HEK293 (cell line): Measurements from ENCODE around the gene ISG20L2.

Experiments
- ATF2 ChIP-seq: fragments of 450-650 bp; formaldehyde crosslinking; IDR thresholded peaks from 2 replicates; pipeline ENCODE4 v1.5.1; 2016; ENCODE audit warnings: missing biosample characterization, missing genetic modification characterization, low read depth
- IKZF3 ChIP-seq: fragments of 450-650 bp; IDR thresholded peaks from 2 replicates; pipeline ENCODE4 v1.5.0; 2018; ENCODE audit warnings: missing biosample characterization, mild to moderate bottlenecking, missing genetic modification characterization, moderate library complexity
- KLF8 ChIP-seq: fragments of 450-650 bp; formaldehyde crosslinking; IDR thresholded peaks from 2 replicates; pipeline ENCODE4 v1.5.1; 2016; ENCODE audit warnings: missing biosample characterization, missing genetic modification characterization
- ZBTB21 ChIP-seq: fragments of 450-650 bp; formaldehyde crosslinking; IDR thresholded peaks from 2 replicates; pipeline ENCODE4 v1.5.1; 2017; ENCODE audit warnings: missing biosample characterization, missing genetic modification characterization
- ZNF146 ChIP-seq: fragments of 450-650 bp; formaldehyde crosslinking; IDR thresholded peaks from 2 replicates; pipeline ENCODE4 v1.5.1; 2016; ENCODE audit warnings: missing biosample characterization, missing genetic modification characterization
- ZNF155 ChIP-seq: fragments of 450-650 bp; formaldehyde crosslinking; IDR thresholded peaks from 2 replicates; pipeline ENCODE4 v1.5.1; 2016; ENCODE audit warnings: missing biosample characterization, missing genetic modification characterization
- ZNF513 ChIP-seq: fragments of 450-650 bp; IDR thresholded peaks from 2 replicates; pipeline ENCODE4 v1.5.1; 2018; ENCODE audit warnings: missing biosample characterization, missing genetic modification characterization
- ZNF521 ChIP-seq: fragments of 450-650 bp; formaldehyde crosslinking; IDR thresholded peaks from 2 replicates; pipeline ENCODE4 v1.5.1; 2017; ENCODE audit warnings: missing biosample characterization, mild to moderate bottlenecking, missing genetic modification characterization
- ZNF548 ChIP-seq: fragments of 450-650 bp; formaldehyde crosslinking; IDR thresholded peaks from 2 replicates; pipeline ENCODE4 v1.5.1; 2016; ENCODE audit warnings: missing biosample characterization, missing genetic modification characterization
- ZNF585B ChIP-seq: fragments of 450-650 bp; formaldehyde crosslinking; IDR thresholded peaks from 2 replicates; pipeline ENCODE4 v1.5.1; 2016; ENCODE audit warnings: missing biosample characterization, missing genetic modification characterization
- ZNF626 ChIP-seq: fragments of 450-650 bp; sonication (Bioruptor Pico); formaldehyde crosslinking; IDR thresholded peaks from 2 replicates; pipeline ENCODE4 v1.5.1; 2018; ENCODE audit warnings: missing biosample characterization, missing genetic modification characterization, inconsistent platforms
- ZNF639 ChIP-seq: fragments of 450-650 bp; formaldehyde crosslinking; IDR thresholded peaks from 2 replicates; pipeline ENCODE4 v1.5.1; 2016; ENCODE audit warnings: missing biosample characterization, missing genetic modification characterization
- ZNF654 ChIP-seq: fragments of 450-650 bp; formaldehyde crosslinking; IDR thresholded peaks from 2 replicates; pipeline ENCODE4 v1.5.1; 2016; ENCODE audit warnings: low read depth, missing biosample characterization, missing genetic modification characterization
- ZNF777 ChIP-seq: fragments of 450-650 bp; formaldehyde crosslinking; IDR thresholded peaks from 2 replicates; pipeline ENCODE4 v1.5.1; 2017; ENCODE audit warnings: missing biosample characterization, missing genetic modification characterization, borderline replicate concordance
- ZNF785 ChIP-seq: fragments of 450-650 bp; formaldehyde crosslinking; IDR thresholded peaks from 2 replicates; pipeline ENCODE4 v1.5.1; 2016; ENCODE audit warnings: missing biosample characterization, missing genetic modification characterization
- TF ChIP-seq, protein P1 (sequence below): fragments of 450-650 bp; formaldehyde crosslinking; IDR thresholded peaks from 2 replicates; pipeline ENCODE4 v1.5.1; 2016; ENCODE audit warnings: missing biosample characterization, missing genetic modification characterization
- TF ChIP-seq, protein P2 (sequence below): fragments of 450-650 bp; formaldehyde crosslinking; optimal IDR thresholded peaks from 2 replicates; pipeline ENCODE3; 2016; ENCODE audit warnings: missing biosample characterization, mild to moderate bottlenecking, missing genetic modification characterization
- TF ChIP-seq, protein P3 (sequence below): fragments of 450-650 bp; formaldehyde crosslinking; IDR thresholded peaks from 2 replicates; pipeline ENCODE4 v1.5.1; 2016; ENCODE audit warnings: missing biosample characterization, missing genetic modification characterization
- TF ChIP-seq, protein P4 (sequence below): fragments of 450-650 bp; formaldehyde crosslinking; conservative IDR thresholded peaks from 2 replicates; pipeline ENCODE4 v1.5.1; 2016; ENCODE audit warnings: low read depth, missing biosample characterization, missing genetic modification characterization

The ISG20L2 gene

DNA sequence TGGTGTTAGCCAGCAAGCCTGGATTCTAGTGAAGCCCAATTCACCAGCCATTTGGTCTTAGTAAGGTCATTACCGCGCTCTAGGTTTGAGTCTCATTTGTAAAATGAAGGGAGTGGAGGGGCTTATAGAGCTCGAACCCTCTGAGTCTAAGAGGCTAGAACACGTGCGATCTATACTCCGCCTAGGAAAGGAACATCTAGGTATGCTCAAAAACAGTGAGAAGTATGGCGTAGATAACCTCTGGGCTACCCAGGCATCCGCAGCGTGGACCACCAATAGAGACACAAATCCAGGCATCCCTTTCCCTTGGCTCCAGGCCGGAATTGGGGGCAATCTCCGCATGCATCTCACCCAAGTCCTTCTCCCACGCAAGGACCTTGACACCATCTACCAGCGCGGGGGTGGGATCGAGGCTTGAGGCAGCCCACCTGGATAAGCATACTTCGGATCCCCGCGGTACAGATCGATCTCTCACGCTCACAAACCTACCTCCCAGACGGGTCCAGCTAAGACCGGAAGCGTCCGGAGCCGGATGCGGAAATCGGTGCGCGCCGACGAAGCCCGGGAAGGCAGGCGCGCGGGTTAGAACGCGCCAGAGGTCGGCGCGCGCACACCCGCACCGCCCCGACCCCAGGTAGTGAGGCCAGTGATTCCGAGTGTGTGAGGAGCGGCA lies 504 bp downstream of the ISG20L2 start, which contains the start of gene METTL25B (continued):
- TF ChIP-seq, protein P1, sequence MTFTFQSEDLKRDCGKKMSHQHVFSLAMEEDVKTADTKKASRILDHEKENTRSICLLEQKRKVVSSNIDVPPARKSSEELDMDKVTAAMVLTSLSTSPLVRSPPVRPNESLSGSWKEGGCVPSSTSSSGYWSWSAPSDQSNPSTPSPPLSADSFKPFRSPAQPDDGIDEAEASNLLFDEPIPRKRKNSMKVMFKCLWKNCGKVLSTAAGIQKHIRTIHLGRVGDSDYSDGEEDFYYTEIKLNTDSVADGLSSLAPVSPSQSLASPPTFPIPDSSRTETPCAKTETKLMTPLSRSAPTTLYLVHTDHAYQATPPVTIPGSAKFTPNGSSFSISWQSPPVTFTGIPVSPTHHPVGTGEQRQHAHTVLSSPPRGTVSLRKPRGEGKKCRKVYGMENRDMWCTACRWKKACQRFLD (tag by site-specific recombination), result no peak
- TF ChIP-seq IKZF3 (tag by site-specific recombination) (no peak), ZBTB21 (tag by site-specific recombination) (no peak), ZNF521 (tag by site-specific recombination) (no peak), ZNF155 (no peak), ZNF785 (tag by site-specific recombination) (no peak), ZNF513 (tag by site-specific recombination) (no peak), ZNF548 (no peak), ZNF654 (no peak), ZNF639 (tag by site-specific recombination) (no peak; the same call in 1 of the 2 replicates), KLF8 (tag by site-specific recombination) (no peak), ZNF585B (no peak), ATF2 (tag by site-specific recombination) (no peak), ZNF146 (0 out of 2 replicates have a peak, but pooled peaks have one; percentile 18), ZNF626 (tag by site-specific recombination) (no peak), ZNF777 (no peak; the same call in 1 of the 2 replicates)
- TF ChIP-seq, protein P2, sequence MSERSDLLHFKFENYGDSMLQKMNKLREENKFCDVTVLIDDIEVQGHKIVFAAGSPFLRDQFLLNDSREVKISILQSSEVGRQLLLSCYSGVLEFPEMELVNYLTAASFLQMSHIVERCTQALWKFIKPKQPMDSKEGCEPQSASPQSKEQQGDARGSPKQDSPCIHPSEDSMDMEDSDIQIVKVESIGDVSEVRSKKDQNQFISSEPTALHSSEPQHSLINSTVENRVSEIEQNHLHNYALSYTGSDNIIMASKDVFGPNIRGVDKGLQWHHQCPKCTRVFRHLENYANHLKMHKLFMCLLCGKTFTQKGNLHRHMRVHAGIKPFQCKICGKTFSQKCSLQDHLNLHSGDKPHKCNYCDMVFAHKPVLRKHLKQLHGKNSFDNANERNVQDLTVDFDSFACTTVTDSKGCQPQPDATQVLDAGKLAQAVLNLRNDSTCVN, result peak; percentile 79
- TF ChIP-seq, protein P3, sequence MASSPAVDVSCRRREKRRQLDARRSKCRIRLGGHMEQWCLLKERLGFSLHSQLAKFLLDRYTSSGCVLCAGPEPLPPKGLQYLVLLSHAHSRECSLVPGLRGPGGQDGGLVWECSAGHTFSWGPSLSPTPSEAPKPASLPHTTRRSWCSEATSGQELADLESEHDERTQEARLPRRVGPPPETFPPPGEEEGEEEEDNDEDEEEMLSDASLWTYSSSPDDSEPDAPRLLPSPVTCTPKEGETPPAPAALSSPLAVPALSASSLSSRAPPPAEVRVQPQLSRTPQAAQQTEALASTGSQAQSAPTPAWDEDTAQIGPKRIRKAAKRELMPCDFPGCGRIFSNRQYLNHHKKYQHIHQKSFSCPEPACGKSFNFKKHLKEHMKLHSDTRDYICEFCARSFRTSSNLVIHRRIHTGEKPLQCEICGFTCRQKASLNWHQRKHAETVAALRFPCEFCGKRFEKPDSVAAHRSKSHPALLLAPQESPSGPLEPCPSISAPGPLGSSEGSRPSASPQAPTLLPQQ (tag by site-specific recombination), result 0 out of 2 replicates have a peak, but pooled peaks have one; percentile 18
- TF ChIP-seq, protein P4, sequence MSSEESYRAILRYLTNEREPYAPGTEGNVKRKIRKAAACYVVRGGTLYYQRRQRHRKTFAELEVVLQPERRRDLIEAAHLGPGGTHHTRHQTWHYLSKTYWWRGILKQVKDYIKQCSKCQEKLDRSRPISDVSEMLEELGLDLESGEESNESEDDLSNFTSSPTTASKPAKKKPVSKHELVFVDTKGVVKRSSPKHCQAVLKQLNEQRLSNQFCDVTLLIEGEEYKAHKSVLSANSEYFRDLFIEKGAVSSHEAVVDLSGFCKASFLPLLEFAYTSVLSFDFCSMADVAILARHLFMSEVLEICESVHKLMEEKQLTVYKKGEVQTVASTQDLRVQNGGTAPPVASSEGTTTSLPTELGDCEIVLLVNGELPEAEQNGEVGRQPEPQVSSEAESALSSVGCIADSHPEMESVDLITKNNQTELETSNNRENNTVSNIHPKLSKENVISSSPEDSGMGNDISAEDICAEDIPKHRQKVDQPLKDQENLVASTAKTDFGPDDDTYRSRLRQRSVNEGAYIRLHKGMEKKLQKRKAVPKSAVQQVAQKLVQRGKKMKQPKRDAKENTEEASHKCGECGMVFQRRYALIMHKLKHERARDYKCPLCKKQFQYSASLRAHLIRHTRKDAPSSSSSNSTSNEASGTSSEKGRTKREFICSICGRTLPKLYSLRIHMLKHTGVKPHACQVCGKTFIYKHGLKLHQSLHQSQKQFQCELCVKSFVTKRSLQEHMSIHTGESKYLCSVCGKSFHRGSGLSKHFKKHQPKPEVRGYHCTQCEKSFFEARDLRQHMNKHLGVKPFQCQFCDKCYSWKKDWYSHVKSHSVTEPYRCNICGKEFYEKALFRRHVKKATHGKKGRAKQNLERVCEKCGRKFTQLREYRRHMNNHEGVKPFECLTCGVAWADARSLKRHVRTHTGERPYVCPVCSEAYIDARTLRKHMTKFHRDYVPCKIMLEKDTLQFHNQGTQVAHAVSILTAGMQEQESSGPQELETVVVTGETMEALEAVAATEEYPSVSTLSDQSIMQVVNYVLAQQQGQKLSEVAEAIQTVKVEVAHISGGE (tag by site-specific recombination), result peak; percentile 88; the same call in 1 of the 2 replicates
